A204.1 (cell line): ENCODE data around the gene BMERB1.

Experiments used
- FAIRE-seq: peaks from 2 replicates; lab custom pipeline; 2012; peaks lifted over from hg19 to GRCh38; lab: Jason Lieb, UNC

The BMERB1 gene

DNA sequence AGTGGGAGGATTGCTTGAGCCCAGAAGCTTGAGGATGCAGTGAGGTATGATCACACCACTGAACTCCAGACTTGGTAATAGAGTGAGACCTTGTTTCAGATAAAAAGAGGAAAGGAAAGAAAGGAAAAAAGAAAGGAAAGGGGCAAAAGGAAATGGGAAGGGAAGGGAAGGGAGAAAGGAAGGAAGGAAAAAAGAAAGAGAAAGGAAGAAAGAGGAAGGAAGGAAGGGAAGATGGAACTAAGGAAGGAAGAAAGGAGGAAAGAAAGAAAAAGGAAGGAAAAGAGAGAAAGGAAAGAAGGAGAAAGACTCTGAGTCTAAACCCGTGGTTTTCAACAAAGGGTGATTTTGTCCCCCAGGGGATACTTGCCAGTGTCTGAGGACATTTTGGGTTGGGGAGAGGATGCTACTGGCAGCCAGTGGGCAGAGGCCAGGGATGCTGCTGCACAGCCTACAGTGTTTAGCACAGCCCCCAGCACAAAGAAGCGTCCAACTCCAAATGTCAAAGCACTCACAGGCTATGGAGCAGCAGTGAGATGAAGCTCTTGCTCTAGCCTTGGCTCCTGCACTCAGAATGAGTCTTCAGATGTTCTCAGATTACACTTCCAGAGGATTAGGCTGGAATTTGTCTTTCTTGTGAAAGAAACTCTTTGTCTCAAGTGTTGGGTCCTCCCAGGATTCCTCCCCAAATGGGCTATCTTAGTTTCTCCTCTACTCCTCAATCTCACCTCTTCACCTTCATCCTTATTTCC lies 64.2 kb downstream of the BMERB1 start:
- FAIRE-seq: no peak

DNA sequence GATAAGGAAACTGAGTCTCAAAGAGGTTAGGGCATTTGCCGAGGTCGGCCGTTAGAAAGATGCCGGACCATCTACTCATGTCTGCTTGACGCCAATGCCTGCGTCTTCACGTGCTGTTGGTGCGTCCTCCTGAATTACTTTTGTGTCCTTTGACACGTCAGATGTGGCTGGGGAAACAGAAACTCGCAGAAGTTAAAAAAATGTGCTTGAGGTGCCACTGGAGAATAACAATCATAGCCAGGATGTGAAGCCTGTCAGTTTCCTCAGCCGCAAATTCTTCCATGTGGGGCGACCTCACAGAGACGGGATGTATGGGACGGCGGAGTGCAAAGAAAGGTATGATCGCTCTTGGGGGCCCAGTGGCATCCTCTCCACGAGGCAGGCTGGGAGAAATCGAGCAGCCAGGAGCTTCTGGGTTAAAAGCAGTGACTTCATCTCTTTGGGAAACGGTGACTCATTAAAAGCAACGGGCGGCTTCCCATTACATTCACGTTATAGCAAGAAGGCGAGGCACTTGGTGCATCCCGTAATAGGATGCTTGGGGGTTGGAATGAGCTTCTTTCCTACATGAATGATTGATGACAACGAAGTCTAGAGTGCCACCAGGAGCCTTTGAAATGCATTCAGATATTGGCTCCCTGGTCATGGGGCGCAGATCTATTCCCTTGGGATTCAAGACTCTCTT lies 67.8 kb downstream of the BMERB1 start:
- peak; percentile 88 for FAIRE-seq

DNA sequence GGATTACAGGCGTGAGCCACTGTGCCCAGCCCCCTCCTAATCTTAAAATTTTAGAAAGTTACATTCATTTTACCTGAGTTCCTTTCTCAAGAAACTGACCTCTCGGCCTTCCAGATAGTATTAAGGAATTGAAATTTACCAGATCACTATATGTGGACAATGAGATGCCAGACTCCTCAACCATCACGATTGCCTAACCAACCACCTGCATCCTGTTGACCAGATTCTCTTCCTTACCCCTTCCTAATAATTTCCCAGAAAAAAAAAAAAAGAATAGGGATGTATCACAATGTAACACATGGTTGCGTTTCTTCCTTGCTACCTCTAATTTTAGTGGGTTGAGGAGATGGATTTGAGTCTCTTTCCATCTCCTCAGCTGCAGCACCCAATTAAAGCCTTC lies 72.1 kb downstream of the BMERB1 start:
- FAIRE-seq: no peak

DNA sequence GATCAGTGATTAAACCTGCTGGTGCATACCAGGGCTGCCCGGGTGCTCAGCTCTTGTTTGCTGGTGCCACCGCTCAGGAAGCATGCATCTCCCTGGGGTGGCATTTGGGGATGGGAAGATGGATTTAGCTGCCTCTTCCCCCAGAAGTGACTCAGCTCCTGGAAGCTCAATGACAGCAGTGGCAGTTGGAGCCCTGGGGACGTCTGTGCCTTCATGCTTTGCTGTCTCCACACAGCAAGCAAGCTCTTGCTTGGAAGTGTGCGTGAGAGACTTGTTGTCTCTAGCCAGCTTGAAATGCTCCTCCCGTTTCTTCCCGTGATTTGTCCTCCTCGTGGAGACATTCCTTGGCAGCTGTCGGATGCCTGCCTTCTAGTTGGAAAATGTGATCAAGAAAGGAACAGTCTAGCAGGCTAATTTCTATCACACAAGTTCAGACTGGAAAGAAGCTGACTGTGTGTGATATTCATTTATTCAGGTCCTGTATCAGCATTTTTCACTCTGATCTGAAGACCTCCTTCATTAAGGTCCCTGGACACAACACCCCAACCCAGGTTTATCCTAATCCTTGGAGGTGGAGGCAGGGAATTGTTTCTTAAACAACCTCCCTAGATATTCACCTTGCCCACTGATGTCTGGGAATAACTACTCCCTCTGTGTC lies 73.0 kb downstream of the BMERB1 start:
- peak; percentile 43 for FAIRE-seq

DNA sequence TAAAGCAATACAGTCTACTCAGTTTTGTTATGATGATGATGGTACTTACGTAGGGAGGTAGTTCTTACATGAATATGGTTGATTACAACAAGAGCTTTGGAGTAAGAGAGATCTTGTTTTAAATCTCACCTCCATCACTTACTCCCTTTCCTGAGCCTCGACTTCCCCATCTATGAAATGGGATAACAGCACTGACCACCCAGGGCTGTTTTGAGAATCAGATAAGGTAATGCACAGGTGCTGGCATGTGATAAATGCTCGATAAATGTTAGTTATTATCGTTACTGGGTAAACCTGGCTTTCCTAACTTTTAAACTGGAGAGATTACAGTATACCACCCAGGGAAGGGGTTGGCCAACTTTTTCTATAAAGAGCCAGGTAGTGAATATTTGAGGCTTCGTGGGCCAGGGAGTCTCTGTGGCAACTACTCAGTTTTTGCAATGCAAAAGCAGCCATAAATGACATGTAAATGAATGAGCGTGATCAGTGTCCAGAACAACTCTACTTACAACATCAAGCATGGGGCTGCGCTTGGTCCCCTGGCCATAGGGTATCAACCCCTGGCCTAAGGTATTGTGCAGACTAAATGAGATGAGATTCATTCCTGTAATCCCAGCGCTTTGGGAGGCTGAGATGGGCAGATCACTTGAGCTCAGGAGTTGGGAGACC lies 73.7 kb downstream of the BMERB1 start:
- no peak for FAIRE-seq

DNA sequence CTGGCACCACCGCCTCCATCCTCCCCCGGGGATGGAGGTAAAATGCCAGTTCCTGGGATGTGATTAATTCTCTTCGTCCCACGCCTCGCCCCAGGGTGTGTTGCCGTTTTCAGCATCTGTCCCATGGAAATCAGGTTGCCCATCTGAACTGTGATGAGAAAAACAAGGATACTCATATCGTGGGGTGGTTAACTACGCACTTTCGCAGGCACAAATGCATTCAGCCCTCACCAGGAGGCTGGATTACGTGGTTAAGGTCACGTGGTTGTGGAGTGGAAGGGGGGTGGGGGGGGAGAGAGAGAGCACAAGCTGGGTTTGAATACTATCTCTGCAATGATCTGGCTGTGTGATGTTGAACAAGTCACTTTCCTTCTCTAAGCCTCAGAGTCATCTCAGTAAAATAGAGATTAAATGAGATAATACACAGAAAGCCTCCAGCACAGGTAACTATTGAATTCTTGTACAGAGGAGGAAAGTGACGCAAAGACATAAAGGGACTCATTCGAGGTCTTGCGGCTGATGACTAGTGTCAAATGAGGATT lies 74.7 kb downstream of the BMERB1 start:
- FAIRE-seq: no peak

DNA sequence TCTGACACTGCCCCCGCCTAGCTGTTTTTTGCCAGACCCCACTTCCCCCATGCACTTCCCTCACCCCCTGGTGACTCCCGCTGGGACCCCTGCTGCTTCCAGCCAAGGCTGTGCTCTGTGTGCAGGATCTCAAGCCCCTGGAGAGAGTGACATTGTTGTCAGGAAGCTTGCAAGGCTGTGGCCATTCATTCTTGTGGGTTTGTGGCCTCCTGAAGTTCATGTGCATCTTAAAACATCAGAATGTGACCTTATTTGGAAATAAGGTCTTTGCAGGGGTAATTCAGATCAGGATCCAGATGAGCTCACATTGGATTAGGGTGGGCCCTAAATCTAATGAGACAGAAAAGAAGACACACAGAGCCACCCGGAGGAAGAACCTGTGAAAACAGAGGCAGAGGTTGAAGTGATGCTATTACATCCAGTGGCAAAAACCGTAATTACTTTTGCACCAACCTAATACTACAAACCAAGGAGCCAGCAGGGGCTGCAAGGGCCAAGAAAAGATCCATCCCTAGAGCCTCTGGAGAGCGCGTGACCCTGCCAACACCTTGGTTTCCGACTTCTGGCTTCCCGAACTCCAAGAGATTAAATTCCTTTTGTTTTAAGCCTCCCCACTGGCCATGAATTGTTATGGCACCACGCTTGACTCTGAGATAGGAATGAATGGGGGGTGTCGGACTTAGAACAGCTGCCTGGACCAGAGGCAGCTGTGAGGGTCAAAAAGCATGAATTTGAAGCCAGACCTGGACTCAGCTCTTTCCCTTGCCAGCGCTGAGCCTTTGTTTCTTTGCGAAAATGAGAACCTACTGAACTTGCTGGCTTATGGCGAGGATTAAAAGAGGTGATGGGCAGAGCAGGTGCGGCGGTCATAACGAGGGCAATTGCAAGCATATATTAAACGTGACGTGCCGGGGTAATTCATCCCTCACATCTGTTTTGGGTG lies 75.5 kb downstream of the BMERB1 start:
- FAIRE-seq: no peak

DNA sequence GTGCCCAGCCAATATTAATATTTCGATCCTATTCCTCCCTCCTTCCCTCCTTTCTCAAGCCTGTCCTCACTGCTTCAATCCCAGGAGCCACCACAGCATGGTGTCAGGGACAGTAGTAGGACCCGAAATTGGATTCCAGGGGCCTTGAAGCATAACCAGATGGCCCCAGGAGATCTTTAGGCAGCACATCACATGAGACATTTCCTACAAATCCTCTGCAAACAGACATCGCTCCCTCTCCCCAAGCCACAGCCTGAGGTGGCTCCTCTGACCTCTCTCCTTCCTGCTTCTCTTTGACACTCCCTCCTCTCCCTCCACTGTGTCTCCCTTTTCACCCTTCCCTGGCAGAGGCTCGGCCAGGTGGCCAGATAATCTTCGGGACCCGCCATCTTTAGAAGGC lies 76.6 kb downstream of the BMERB1 start:
- no peak for FAIRE-seq

DNA sequence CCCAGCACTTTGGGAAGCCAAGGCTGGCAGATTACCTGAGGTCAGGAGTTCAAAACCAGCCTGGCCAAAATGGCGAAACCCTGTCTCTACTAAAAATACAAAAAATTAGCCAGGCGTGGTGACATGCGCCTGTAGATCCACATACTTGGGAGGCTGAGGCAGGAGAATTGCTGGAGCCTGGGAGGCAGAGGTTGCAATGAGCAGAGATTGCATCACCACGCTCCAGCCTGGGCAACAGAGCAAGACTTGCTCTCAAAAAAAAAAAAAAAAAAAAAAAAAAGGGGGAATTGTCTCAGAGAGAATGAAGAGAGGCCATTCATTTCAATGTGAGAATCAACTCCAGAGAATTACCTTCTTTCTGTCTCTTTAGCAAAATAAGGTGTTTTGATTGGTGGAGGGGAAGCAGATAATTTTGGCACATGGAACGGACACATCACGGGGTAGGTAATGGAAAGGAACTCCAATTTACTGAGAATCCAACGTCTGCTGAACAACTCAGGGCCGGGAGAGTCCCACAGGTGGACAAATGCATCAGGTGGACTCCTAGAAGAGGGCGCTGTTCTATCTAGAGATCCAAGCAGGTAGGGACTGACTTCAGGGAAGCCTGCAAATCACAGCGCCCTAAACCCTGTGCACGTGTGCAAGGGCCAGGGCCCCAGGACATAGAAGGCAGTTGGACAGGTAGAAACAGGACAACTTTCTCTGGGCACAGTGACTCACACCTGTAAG lies 77.5 kb downstream of the BMERB1 start:
- no peak for FAIRE-seq

DNA sequence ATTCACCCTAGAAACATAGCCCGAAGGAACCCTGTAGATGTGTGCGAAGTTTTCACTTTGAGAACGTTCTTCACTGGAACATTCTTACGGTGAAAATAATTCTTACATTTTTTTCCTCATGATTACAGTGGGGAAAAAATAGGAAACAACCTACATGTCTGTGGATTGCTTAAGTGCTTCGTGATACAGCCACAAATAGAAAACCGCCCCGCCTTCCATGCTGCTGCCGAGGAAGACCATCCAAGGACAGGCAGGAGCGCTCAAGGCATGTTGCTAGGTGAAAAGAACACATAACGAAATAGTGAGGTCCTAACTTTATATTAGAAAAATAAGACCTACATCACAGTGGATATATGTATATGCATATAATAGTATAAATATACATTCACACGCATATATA lies 78.8 kb downstream of the BMERB1 start:
- no peak for FAIRE-seq

DNA sequence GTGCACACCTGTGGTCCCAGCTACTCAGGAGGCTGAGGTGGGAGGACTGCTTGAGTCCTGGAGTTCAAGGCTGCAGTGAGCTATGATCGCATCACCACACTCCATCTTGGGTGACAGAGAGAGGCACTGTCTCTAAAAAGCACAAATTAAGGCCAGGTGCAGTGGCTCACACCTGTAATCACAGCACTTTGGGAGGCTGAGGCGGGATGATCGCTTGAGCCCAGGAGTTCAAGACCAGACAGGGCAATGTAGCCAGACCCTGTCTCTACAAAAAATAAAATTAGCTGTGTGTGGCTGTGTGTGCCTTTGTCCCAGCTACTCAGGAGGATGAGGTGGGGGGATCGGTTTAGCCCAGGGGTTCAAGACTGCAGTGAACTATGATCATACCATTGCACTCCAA lies 81.6 kb downstream of the BMERB1 start:
- FAIRE-seq: no peak

DNA sequence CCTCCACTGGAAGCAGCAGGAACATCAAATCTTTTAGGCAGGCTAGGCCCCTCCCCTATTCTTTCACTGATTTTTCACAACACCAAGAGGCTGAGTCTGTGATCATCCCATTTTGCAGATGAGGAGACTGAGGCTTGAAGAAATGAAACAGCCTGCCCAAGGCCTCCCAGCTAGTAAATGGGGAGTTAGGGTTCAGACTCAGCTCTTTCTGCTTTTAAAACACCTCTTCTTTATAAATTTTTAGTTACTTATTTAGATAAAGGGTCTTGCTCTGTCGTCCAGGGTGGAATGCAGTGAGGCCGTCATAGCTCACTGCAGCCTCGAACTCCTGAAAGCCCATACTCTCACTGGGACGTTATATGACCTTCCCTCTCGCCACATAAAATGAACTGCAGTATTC lies 82.2 kb downstream of the BMERB1 start:
- no peak for FAIRE-seq

DNA sequence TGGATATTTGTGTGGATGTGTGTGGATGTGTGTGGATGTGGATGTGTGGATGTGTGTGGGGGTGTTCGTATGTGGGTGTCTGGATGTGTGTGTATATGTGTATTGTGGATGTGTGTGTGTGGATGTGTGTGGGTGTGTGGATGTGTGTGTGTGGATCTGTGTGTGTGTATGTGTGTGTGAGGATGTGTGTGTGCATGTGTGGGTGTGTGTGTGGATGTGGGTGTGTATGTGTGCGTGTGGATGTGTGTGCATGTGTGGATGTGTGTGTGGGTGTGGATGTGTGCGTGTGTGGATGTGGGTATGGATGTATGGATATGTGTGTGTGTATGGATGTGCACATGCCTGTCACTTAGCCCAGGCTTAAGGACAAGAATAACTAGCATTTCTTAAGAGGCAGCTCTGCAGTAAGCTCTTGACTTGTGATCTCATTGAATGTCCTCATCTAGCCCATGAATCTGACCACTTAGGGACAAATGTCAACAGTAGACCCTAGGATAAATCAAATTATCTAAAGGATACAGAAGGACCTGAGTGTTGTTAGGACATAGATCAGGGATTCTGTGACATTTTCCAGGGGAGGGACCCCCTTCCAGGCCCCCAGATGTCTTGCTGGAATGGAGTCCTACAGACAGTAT lies 83.5 kb downstream of the BMERB1 start:
- FAIRE-seq: no peak

DNA sequence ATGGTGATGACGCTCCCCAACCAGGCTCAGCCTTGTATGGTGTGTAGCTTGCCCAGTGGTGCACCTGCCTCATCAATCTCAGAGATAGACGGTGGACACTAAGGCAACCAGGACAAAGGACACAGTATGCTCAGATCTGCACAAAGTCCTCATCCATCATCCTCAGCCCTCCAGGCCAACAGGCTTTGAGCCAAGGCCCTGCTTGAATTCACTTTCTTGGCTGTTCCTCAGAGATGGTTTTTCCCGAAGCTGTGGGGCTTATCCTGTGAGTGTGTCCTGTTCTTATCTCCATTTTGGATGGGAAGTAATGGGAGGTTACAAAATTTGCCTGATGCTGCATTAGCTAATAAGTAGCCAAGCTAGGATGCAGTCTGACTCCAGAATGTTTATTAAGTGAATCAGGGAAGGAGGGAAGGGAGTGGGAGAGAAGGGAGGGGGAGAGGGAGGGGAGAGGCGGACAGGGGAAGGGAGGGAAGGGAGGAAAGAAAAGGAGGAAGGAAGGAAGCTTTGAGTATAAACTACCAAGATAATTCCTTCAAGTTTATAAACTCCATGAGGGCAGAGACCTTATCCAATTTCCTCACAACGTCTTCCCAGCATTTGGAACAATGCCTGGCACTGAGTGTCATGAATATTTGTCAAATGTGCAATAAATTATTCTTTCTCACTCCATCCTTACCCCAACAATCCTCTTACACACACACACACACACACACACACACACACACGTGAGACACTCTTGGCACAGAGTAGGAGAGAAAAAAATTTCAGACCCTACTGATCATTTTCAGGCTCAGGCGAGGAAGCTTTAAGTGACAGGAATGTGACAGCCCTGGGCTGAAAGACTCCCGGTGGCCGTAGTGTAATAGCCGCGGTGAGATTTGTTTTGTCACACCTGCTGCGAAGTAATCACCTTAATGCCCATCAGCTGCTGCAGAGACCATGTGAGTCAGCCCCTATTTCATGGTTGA lies 84.3 kb downstream of the BMERB1 start:
- no peak for FAIRE-seq

DNA sequence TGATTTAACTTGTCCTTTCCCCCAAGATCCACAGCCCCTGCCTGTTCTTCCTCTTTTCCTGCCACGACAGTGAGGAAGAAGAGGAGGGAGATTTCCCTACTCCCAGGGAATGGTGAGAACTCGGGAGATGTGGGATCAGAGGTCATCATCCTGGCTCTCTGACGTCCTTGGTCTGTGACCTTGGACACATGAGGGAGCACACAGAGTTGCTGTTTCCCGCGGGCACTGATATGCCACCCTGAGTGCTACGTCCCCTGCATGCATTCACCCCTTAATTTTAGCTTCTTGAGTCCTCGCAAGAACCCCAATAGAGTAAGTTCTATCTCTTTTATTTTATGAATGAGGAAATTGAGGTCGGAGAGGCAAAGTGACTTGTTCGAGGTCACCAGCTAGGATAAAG lies 85.4 kb downstream of the BMERB1 start:
- FAIRE-seq: no peak

DNA sequence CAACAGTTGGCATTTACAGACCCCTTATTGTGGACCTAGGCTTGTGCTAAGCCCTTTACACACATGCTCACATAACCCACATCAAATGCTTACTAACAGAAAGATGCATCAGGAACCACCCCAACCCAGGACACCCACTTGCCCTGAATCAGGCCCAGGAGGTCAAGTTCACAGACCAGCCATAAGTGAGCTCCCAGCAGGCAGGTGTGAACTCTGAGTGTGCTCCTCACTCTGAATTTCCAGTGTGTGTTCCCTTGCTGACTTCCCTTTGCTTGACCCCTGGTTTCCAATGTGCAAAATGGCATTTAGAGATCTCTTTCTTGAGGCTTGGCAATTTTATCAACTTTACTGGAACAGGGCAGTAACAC lies 87.0 kb downstream of the BMERB1 start:
- no peak for FAIRE-seq

DNA sequence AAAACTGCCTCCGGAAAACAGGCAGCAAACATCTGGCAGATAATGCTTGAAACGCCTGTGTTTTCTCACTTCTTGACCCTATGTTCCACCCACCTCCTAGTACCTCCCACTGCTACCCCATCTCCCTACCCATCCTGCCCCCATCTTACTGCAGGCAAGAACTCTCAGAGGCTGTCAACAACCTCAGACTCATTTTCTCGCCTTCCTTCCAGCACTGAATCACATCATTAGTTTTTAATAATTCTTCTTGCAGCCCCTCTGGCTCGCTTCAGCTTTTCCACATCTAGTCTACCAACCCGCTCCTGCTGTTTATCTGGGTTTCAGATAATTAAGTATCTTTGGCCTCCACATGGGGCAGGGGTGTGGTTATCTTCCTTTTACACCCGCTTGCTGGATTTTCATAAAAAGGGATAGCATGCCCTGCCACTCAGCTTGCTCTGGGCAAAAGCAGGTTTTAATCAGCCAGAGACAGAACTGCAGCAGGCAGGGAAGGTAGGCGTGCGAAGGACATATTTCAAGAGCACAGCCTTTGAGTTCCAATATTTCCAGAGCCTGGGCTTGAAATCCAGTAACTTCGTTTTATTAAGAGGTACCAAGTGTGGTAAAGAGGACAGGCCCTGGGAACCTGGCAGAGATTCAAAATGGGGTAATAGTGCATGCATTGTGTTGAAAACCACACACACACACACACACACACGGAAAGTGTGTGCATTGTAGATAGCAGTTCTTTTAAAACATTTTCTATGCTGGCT lies 87.5 kb downstream of the BMERB1 start:
- FAIRE-seq: no peak

DNA sequence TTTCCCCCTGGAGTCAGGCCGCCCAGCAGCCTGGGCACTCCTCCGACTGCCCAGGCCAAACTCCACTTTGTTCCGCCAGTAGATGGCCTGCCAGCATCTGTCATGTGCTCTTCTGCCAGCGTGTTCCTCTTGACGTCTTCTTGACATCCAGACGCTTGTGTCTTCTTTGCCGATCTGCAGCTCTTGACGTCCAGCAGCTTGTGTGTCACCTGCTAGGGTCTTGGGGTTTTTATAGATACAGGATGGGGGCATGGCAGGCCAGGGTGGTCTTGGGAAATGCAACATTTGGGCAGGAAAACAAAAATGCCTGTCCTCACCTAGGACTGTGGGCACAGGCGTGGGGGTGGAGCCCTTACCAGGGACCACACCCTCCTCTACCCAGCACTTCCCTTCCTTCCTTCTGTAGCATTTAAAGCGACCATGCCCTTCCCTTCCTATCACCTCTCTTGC lies 88.7 kb downstream of the BMERB1 start:
- no peak for FAIRE-seq
